Tibial nerve (tissue), 4 donors: ENCODE measurements around the gene TMEM204.

ENCODE experiments used
- EP300 ChIP-seq, 2 donors: sonication (generic); formaldehyde crosslinking; IDR thresholded peaks; one replicate each; pipeline ENCODE4 v1.6.1; 2017; ENCODE audit warnings: antibody characterized with exemption in 2 of 2, mild to moderate bottlenecking in 1 of 2
- POLR2A ChIP-seq, 2 donors: fragments of 450-650 bp; IDR thresholded peaks; one replicate each; pipeline ENCODE4 v1.6.1; 2017; ENCODE audit warnings: antibody characterized with exemption in 2 of 2, mild to moderate bottlenecking in 2 of 2, moderate library complexity in 2 of 2
- TF ChIP-seq, protein P1 (sequence below), 5 experiments: fragments of 200-600 bp in 3 of 5; fragments of 450-650 bp in 2 of 5; sonication (generic) in 3 of 5; IDR thresholded peaks; one replicate each; pipeline ENCODE4 v1.5.1; 2016 to 2019; ENCODE audit warnings: antibody characterized with exemption in 5 of 5, mild to moderate bottlenecking in 3 of 5, moderate library complexity in 2 of 5

DNA sequence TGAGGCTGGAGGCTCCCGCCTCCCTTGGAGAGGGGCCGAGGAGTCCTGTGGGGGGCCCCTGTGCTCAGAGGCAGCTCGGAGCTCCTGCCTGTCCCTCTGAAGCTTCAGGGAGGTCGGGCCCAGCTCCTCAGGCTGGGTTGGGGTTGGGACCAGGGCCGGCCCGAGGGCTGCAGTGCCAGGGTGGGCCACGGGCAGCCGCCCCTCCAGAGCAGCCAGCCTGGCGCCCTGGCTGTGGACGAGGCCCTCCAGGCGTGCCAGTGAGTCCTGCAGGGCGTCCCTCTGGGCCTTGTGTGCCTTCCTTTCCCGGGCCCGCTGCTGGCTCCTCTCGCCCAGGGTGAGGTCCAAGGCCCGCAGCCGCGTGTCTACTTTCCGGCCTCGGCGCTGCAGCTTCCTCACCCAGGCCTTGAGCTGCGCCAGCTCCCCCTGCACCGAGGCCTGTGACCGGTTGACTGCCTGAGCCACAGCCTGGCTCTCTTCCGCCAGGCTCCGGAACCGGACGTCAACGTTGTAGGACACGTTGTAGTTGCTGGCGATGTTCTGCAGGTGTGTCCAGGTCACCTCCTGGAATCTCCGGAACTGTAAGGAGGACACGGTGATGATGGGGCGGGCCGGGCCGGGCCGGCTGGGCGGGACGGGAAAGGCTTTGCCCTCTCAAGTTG, 45.9 kb upstream of the TMEM204 start:
- TF ChIP-seq, protein P1, sequence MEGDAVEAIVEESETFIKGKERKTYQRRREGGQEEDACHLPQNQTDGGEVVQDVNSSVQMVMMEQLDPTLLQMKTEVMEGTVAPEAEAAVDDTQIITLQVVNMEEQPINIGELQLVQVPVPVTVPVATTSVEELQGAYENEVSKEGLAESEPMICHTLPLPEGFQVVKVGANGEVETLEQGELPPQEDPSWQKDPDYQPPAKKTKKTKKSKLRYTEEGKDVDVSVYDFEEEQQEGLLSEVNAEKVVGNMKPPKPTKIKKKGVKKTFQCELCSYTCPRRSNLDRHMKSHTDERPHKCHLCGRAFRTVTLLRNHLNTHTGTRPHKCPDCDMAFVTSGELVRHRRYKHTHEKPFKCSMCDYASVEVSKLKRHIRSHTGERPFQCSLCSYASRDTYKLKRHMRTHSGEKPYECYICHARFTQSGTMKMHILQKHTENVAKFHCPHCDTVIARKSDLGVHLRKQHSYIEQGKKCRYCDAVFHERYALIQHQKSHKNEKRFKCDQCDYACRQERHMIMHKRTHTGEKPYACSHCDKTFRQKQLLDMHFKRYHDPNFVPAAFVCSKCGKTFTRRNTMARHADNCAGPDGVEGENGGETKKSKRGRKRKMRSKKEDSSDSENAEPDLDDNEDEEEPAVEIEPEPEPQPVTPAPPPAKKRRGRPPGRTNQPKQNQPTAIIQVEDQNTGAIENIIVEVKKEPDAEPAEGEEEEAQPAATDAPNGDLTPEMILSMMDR (IDR thresholded peaks at IDR 0.05): no peak
- TF ChIP-seq EP300 (IDR thresholded peaks at IDR 0.05) (no peak), POLR2A (IDR thresholded peaks at IDR 0.05) (no peak)
